HUES6 (cell line): ENCODE measurements around the gene GRHL1.
"Not testable (repeated sequence)": the region's sequence is repeated elsewhere in the genome, so short reads cannot be mapped to it uniquely, and the experiment has no call there.

Experiments
- H3K27ac ChIP-seq: 2 replicates; pipeline ENCODE4 v1.7.0; 2013; ENCODE audit warnings: low read depth, mild to moderate bottlenecking, low read length, inconsistent platforms
- H3K27me3 ChIP-seq: 2 replicates; pipeline ENCODE4 v1.6.1; 2013; ENCODE audit warnings: low read length; ENCODE audit not compliant: control insufficient read depth, insufficient read depth
- H3K36me3 ChIP-seq: 2 replicates; pipeline ENCODE4 v1.6.1; 2013; ENCODE audit warnings: low read length; ENCODE audit not compliant: control insufficient read depth, insufficient read depth
- H3K4me1 ChIP-seq: 2 replicates; pipeline ENCODE4 v1.6.1; 2013; ENCODE audit warnings: low read length; ENCODE audit not compliant: control insufficient read depth, insufficient read depth
- H3K4me3 ChIP-seq: 2 replicates; pipeline ENCODE4 v1.5.1; 2013; ENCODE audit warnings: low read depth, low read length
- H3K9ac ChIP-seq: one replicate; pipeline ENCODE4 v1.6.1; 2013; ENCODE audit warnings: mild to moderate bottlenecking, low read length
- H3K9me3 ChIP-seq: 2 replicates; pipeline ENCODE4 v1.6.1; 2013; ENCODE audit warnings: low read depth, low read length; ENCODE audit not compliant: control insufficient read depth, insufficient read depth

The GRHL1 gene

GRCh38 chr2:9927020-9927419 lies 24.5 kb upstream of the GRHL1 start:
- not testable (repeated sequence) for H3K27ac ChIP-seq, H3K4me1 ChIP-seq, H3K9me3 ChIP-seq, H3K27me3 ChIP-seq, H3K4me3 ChIP-seq, H3K9ac ChIP-seq
- H3K36me3 ChIP-seq: peaks cover 12% of the 10 kb centered on the region

GRCh38 chr2:9937258-9937657 lies 14.2 kb upstream of the GRHL1 start:
- Histone ChIP-seq H3K27ac (no peak overlapping the region), H3K27me3 (no peaks in the 10 kb centered on the region), H3K36me3 (peaks cover 25% of the 10 kb centered on the region), H3K9ac (no peak overlapping the region), H3K4me3 (no peak overlapping the region), H3K4me1 (peaks cover 22% of the 10 kb centered on the region), H3K9me3 (no peaks in the 10 kb centered on the region)

DNA sequence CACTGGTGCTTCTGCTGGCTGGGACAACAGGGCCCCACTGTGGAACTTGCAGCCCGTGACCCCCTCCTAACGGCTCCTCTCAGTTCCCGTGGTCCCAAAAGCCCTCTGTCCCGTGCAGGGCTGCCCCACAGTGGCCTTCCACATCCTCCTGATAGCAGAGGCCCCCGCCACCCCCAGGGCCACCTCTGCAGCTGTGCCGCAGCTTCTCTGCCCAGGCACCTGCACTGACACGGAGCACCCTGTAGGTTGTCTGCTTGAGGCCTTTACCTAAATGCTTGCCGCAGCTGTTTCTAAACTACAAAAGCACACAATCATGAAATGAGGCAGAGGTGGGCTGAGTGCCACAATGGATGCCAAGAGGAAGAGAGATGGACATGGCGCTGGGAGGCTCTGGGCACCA lies 13.5 kb upstream of the GRHL1 start:
- H3K27me3 ChIP-seq: no peaks in the 10 kb centered on the region
- no peak overlapping the region for H3K4me3 ChIP-seq
- no peak overlapping the region for H3K27ac ChIP-seq
- H3K9me3 ChIP-seq: no peaks in the 10 kb centered on the region
- H3K4me1 ChIP-seq: peaks cover 23% of the 10 kb centered on the region
- no peak overlapping the region for H3K9ac ChIP-seq
- H3K36me3 ChIP-seq: peaks cover 20% of the 10 kb centered on the region

DNA sequence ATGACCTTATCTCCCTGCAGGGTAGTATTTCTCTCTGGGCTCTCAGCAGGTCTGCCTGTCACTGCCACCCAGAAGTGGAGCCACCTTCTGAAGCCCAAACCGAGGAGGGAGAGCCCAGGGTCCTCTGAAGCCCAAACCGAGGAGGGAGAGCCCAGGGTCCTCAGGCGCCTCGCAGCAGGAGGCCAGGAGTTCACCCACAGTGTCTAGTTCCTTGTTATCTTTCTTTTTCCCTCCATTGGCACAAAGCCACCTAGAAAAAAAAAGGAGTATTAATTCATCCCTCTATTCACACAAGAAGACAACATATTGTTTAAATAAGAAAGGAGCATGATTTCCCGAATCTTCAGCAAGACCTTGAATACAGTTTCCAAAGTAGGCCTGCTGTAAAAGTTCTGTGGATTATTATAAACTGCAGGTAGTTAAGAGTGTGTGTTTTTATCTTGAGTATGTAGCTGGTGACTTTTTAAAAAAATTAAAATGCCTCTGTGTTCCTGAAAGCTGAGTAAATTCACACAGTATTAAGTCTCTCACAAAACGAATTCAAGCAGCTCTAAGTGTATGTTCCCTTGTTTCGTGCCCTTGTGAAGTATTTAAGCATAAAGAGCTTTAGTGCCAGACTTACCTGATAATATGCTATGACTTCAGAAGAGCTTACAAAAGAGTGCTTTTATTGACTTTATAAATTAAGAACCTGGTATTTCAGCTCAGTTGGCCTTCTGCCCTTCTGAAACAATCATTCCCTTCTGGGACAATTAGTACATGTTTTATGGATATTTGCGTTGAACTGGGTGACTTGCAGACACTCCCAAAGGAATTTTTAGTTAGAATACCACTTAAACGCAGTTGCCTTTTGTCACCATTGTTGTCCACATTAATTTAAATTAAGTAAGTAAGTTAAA lies 11.7 kb upstream of the GRHL1 start:
- Histone ChIP-seq H3K9ac (no peak overlapping the region), H3K27me3 (no peaks in the 10 kb centered on the region), H3K27ac (no peak overlapping the region), H3K36me3 (peaks cover 4% of the 10 kb centered on the region), H3K9me3 (no peaks in the 10 kb centered on the region), H3K4me3 (no peak overlapping the region), H3K4me1 (peaks cover 23% of the 10 kb centered on the region)

DNA sequence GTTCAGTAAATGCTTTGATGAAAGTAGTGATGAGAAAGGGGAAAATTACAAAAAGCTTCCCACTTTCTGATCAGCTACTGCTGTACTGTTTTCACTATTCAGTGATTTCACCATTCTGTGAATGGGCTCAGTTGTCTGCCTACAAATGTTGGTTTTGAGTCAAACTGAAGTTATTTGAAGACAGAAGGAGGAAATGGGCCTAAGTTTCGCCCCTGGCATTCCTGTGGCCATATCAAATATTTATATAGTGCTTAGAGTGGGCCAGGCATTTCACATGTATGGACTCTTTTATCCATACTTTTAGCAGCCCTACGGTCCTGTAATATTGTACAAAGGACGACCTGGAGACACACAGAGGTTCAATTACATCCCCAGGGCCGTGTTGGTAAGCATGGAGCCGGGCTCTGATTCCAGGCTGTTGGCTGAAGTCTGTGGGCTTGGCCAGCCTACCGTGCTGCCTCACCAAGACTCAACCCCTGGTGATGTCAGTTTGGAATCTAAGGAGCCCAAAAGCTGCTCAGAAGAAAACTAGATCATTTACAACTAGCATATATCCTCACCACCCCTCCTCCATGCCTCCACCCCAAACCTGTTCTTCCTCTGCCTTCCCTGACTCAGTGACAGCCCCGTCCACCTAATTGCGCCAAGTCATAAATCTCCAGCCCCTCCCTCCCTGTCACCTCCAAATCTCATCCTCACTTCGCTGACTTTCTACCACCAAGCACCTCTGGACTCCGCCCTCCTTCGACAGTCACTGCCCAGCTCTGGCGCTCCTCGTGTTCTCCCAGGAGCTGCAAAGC lies 10.1 kb upstream of the GRHL1 start:
- H3K4me1 ChIP-seq: peaks cover 23% of the 10 kb centered on the region
- H3K9ac ChIP-seq: no peak overlapping the region
- H3K9me3 ChIP-seq: no peaks in the 10 kb centered on the region
- H3K27me3 ChIP-seq: peaks cover 10% of the 10 kb centered on the region; the same call in 1 of the 2 replicates
- H3K4me3 ChIP-seq: no peak overlapping the region
- no peaks in the 10 kb centered on the region for H3K36me3 ChIP-seq
- H3K27ac ChIP-seq: no peak overlapping the region

DNA sequence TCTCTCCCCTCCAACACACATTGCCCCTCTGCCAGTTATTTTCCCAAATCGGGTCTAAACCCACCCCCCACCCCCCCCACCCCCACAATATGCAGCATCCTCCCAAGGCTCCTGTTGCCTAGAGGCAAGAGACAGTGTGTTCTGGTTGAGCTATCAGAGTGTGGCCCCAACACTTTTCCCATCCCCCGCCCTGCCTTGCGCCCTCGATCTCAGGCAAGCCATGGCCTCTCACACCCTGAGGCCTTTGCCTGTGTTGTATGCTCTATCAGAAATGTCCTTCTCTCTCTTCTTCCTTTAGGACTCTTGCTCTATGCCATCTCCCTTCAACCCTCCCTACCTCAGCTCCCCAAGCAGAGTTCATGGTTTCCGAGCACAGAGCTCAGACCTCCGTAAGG lies 9.5 kb upstream of the GRHL1 start:
- Histone ChIP-seq H3K9ac (no peak overlapping the region), H3K4me3 (no peak overlapping the region)

GRCh38 chr2:9944330-9944758 lies 7.1 kb upstream of the GRHL1 start:
- H3K4me3 ChIP-seq: no peak overlapping the region
- H3K9me3 ChIP-seq: no peaks in the 10 kb centered on the region
- no peak overlapping the region for H3K27ac ChIP-seq
- H3K36me3 ChIP-seq: no peaks in the 10 kb centered on the region
- no peak overlapping the region for H3K9ac ChIP-seq
- peaks cover 18% of the 10 kb centered on the region for H3K27me3 ChIP-seq
- peaks cover 23% of the 10 kb centered on the region for H3K4me1 ChIP-seq

More for the DNA sequence above, 9.5 kb upstream of the GRHL1 start:
- Histone ChIP-seq H3K27ac (no peak overlapping the region), H3K36me3 (no peaks in the 10 kb centered on the region), H3K4me1 (peaks cover 23% of the 10 kb centered on the region), H3K9me3 (no peaks in the 10 kb centered on the region), H3K27me3 (peaks cover 10% of the 10 kb centered on the region; the same call in 1 of the 2 replicates)

GRCh38 chr2:9945596-9945995 lies 5.9 kb upstream of the GRHL1 start:
- Histone ChIP-seq H3K9me3 (no peaks in the 10 kb centered on the region), H3K27ac (no peak overlapping the region), H3K9ac (no peak overlapping the region), H3K27me3 (peaks cover 30% of the 10 kb centered on the region), H3K36me3 (no peaks in the 10 kb centered on the region), H3K4me3 (no peak overlapping the region), H3K4me1 (peaks cover 19% of the 10 kb centered on the region)

DNA sequence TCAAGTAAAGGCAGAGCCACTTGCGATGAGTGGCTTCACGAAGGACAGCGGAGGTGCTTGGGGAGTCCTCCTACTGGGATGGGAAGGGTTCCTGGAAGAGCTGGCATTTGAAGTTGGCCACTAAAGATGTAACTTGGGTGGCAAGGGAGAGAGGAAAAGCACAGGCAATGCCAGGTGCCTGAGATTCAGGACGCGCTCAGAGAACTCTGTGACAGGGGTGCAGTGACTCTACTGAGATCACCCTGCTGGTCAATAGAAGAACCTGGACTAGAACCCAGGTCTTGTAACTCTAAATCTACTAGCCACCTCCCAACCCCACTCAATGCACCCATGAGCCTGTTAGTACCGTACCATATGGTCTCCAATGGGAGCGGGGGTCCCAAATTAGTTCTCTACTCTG lies 5.4 kb upstream of the GRHL1 start:
- Histone ChIP-seq H3K9ac (no peak overlapping the region), H3K27me3 (peaks cover 35% of the 10 kb centered on the region), H3K4me3 (no peak overlapping the region), H3K4me1 (peaks cover 15% of the 10 kb centered on the region), H3K36me3 (no peaks in the 10 kb centered on the region), H3K27ac (no peak overlapping the region), H3K9me3 (no peaks in the 10 kb centered on the region)

- no peak overlapping the region for H3K27ac ChIP-seq
- H3K9me3 ChIP-seq: no peaks in the 10 kb centered on the region
- H3K27me3 ChIP-seq: peaks cover 36% of the 10 kb centered on the region
- no peak overlapping the region for H3K4me3 ChIP-seq
- no peaks in the 10 kb centered on the region for H3K36me3 ChIP-seq
- H3K9ac ChIP-seq: no peak overlapping the region
- peaks cover 9% of the 10 kb centered on the region for H3K4me1 ChIP-seq
Observed at GRCh38 chr2:9946818-9947217, 4.7 kb upstream of the GRHL1 start.

DNA sequence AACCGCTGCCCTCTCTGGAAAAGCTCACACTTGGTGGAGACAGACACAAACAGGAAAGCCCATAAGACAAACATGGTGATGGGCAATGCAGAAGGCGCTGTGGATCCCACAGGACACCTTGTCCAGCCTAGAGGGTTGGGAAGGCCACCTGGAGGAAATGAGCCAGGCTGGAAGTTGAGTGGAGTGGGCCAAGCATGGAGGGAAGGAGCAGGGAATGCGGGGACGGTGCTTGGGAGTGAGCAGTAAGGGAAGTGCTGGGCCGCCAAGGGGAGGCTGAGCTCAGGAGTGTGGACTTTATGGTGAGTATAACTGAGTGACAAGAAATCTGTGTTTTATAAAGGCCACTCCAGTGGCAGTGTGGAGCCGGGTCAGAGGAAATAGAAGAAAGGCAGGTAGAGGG lies 2.8 kb upstream of the GRHL1 start:
- H3K36me3 ChIP-seq: no peaks in the 10 kb centered on the region
- H3K9me3 ChIP-seq: no peaks in the 10 kb centered on the region
- no peak overlapping the region for H3K4me3 ChIP-seq
- peaks cover 55% of the 10 kb centered on the region for H3K27me3 ChIP-seq
- H3K9ac ChIP-seq: no peak overlapping the region
- no peak overlapping the region for H3K27ac ChIP-seq
- H3K4me1 ChIP-seq: 0 out of 2 replicates have a peak, but pooled peaks cover 4% of the 10 kb centered on the region
